ENCODE results near the gene KRT31.
"Not testable (repeated sequence)": the region's sequence is repeated elsewhere in the genome, so short reads cannot be mapped to it uniquely, and the experiment has no call there.

GRCh38 chr17:41430376-41430775 lies 33.0 kb upstream of the KRT31 start:
- TF ChIP-seq, protein P1, sequence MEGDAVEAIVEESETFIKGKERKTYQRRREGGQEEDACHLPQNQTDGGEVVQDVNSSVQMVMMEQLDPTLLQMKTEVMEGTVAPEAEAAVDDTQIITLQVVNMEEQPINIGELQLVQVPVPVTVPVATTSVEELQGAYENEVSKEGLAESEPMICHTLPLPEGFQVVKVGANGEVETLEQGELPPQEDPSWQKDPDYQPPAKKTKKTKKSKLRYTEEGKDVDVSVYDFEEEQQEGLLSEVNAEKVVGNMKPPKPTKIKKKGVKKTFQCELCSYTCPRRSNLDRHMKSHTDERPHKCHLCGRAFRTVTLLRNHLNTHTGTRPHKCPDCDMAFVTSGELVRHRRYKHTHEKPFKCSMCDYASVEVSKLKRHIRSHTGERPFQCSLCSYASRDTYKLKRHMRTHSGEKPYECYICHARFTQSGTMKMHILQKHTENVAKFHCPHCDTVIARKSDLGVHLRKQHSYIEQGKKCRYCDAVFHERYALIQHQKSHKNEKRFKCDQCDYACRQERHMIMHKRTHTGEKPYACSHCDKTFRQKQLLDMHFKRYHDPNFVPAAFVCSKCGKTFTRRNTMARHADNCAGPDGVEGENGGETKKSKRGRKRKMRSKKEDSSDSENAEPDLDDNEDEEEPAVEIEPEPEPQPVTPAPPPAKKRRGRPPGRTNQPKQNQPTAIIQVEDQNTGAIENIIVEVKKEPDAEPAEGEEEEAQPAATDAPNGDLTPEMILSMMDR (IDR thresholded peaks at IDR 0.05), result not testable (repeated sequence)
- TF ChIP-seq POLR2A, POLR2AphosphoS5 (IDR thresholded peaks at IDR 0.05): not testable (repeated sequence)
